ENCODE measurements around the gene MXD4.
A peak's percentile ranks its signal among the peaks of the same experiment; 100 is the strongest.

The MXD4 gene

GRCh38 chr4:2263926-2264321, 2.0 kb upstream of the MXD4 start:
- DNase-seq (ENCODE audit: low spot score), result no peak

- DNase-seq (ENCODE audit: low spot score), result no peak
These were observed 988 bp upstream of the MXD4 start for GRCh38 chr4:2262944-2263250.

- peak; percentile 100 for DNase-seq (ENCODE audit: low spot score)
These were observed 435 bp upstream of the MXD4 start for GRCh38 chr4:2262145-2262943.

- DNase-seq (ENCODE audit: low spot score), result peak; percentile 62
These were observed 628 bp downstream of the MXD4 start for GRCh38 chr4:2261110-2261852.

- DNase-seq (ENCODE audit: low spot score), result no peak
These were observed 1.4 kb downstream of the MXD4 start for GRCh38 chr4:2260344-2261109.

GRCh38 chr4:2259541-2260343, 2.2 kb downstream of the MXD4 start:
- no peak for DNase-seq (ENCODE audit: low spot score)

GRCh38 chr4:2259036-2259540, 2.8 kb downstream of the MXD4 start:
- DNase-seq (ENCODE audit: low spot score), result no peak

GRCh38 chr4:2258091-2259035, 3.5 kb downstream of the MXD4 start:
- DNase-seq (ENCODE audit: low spot score), result no peak

- no peak for DNase-seq (ENCODE audit: low spot score)
These were observed 4.4 kb downstream of the MXD4 start for GRCh38 chr4:2257361-2258081.

GRCh38 chr4:2256781-2257191, 5.1 kb downstream of the MXD4 start:
- DNase-seq (ENCODE audit: low spot score), result no peak

- DNase-seq (ENCODE audit: low spot score), result no peak
These were observed 5.7 kb downstream of the MXD4 start for GRCh38 chr4:2256156-2256731.

- DNase-seq (ENCODE audit: low spot score), result no peak
These were observed 6.3 kb downstream of the MXD4 start for GRCh38 chr4:2255501-2256155.

- DNase-seq (ENCODE audit: low spot score), result no peak
These were observed 7.0 kb downstream of the MXD4 start for GRCh38 chr4:2254665-2255500.

- DNase-seq (ENCODE audit: low spot score), result no peak
These were observed 8.5 kb downstream of the MXD4 start for GRCh38 chr4:2253160-2254084.

GRCh38 chr4:2252530-2253091, 9.3 kb downstream of the MXD4 start:
- no peak for DNase-seq (ENCODE audit: low spot score)

GRCh38 chr4:2251795-2252529, 9.9 kb downstream of the MXD4 start:
- no peak for DNase-seq (ENCODE audit: low spot score)
